NCI-H187 (cell line): ENCODE results near the gene MCF2L2.
A peak's percentile ranks its signal among the peaks of the same experiment; 100 is the strongest.

ENCODE experiments used
- DNase-seq, 2 experiments: peaks; one replicate each; lab custom pipeline; 2025; lab: John Stamatoyannopoulos, UW

Gene MCF2L2

GRCh38 chr3:183163563-183163962 lies 264.9 kb downstream of the MCF2L2 start:
- DNase-seq = no peak

- no peak for DNase-seq
Measured at GRCh38 chr3:183161552-183162336, 266.7 kb downstream of the MCF2L2 start.

DNA sequence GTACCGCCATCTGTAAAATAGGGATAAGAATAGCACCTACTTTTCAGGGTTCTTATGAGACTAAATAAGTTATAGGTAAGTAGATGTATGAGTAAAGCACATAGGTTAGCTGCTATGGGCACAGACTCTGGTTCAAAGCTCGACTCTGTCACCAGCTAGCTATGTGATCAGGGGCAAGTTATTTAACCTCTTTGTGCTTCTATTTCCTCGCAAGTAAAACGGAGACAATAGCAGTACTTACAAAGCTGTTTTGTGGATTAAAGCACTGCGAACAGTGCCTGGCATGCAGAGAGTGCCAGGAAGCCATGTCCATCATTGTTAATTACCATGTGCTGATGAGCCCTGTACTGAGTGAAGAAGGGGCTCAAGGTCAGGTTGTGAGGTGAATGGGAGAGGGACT lies 267.8 kb downstream of the MCF2L2 start:
- no peak for DNase-seq

GRCh38 chr3:183159333-183159732 lies 269.1 kb downstream of the MCF2L2 start:
- DNase-seq = no peak

GRCh38 chr3:183158551-183159006 lies 269.8 kb downstream of the MCF2L2 start:
- no peak for DNase-seq

GRCh38 chr3:183158113-183158512 lies 270.3 kb downstream of the MCF2L2 start:
- DNase-seq = no peak

- DNase-seq = no peak
Measured at GRCh38 chr3:183156266-183156665, 272.2 kb downstream of the MCF2L2 start.

- DNase-seq = no peak
Measured at GRCh38 chr3:183155499-183155898, 272.9 kb downstream of the MCF2L2 start.

DNA sequence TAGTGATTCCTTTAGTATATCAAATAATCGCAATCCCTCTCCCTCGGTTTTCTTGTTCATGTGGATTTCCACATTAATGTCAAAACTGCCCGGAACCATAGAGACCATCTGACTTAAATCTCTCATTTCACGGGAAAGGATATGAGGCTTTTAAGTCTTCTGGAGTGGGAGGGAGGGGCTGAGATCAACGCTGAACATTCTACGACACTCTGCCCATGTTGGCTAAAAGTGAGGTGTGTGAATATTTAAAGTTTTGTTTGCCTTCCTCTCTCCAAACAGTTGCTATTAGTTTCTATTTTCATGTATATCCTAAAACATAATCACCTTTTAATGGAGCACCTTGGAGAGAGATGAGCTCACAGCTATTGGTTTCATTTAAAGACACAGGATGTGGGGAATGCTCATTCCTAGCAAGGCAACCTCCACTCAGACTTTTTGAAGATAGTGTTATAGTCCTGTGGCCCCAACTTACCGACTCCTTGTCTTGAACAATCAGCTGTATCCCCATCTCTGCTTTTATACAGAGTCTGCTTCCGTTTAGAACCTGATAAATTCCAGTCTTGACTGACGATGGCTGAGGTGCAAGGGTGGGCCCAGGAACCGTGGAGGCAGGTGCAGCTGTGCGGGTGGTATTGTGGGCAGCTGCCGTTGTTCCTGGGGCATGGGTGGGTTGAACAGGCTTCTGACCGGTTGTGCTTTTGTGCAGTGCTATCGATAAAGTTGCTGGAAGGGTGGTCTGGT lies 275.0 kb downstream of the MCF2L2 start:
- no peak for DNase-seq

DNA sequence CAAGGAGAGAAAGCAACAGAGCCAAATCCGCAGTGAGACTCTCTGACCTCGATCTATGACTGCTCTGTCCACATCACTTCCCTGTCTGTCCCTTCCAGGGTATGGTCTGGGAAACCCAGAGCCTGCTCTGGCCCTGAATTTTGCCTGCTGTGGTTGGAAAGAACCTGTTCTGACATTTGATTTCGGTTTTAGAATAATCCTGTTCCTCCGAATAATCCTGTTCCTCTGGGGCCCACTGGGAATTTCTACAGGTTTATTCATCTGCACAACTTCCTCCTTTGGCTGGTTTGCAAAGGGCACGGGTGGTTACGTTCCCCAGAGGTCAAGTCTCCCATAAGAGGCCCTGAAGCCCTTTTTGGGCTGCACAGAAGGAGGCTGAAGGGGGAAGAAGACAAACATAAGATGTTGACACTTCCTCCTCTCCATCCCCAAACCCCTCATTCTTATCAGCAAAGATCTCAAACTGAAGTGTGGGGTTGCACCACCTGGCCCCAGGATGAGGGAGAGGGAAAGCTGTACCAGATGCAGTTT lies 276.5 kb downstream of the MCF2L2 start:
- peak; percentile 17 to 23 for DNase-seq

- no peak for DNase-seq
Measured at GRCh38 chr3:183151086-183151485, 277.3 kb downstream of the MCF2L2 start.

DNA sequence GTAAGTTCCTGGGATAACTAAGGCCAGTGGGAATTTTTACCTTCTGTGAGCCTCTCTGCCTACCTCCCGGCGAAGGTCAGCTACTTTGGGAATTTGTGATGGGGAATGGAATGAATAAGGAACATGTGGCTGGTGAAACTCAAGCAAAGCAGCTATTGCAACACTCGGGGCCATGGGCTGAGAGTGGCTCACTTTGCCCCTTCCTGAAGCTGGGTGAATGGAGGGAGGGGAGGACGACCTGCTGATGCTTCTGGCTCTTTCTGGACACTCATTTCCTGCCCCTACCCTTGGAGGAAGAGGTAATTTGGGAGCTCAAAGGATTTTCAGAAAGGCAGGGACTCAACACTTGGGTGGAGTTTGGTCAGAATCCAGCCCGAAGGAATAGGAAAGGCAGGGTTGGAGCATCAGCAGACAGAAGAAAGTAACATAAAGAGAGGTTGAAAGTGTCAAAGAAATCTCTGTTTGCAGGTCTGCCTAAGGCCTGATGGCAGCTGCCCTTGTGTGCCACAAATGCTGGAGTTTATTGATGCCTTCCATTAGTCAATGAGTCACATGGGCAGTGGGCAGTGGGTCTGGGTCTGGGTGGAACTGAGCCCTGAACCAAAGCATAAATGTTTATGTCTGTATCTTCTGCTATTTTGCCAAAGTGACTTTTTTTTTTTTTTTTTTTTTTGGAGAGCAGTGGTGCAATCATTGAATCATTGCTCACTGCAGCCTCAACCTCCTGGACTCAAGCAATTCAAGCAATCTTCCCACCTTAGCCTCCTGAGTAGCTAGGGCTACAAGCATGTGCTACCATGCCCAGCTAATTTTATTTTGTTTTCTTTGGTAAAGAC lies 278.3 kb downstream of the MCF2L2 start:
- DNase-seq = no peak

DNA sequence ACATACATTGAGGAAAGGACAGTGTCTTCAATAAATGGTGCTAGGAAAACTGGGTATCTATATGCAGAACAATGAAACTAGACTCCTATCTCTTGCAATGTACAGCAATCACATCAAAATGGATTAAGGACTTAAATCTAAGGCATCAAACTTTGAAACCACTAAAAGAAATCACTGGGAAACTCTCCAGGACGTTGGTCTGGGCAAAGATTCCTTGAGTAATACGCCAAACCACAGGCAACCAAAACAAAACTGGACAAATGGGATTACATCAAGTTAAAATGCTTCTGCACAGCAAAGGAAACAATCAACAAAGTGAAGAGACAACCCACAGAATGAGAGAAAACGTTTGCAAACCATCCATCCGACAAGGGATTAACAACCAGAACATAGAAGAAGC lies 280.4 kb downstream of the MCF2L2 start:
- no peak for DNase-seq

DNA sequence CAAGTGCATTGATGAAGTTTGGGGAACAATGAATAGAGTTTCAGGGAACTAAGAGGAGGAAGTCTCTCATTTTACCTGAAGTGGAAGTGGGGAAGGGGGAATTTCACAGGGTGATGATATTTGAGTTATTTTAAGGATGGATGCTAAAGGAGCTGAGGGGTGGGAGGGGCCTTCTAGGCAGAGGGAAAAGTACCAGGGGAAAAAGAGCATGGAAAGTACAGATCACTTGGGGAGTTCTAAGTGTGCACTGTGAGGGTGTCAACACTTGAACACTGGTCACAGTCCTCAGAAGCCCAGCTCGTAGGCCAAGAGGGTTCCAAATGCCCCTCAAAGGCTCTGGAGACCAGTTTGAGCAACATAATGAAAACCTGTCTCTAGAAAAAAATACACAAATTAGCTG lies 284.1 kb downstream of the MCF2L2 start:
- DNase-seq = no peak

GRCh38 chr3:183142199-183142598 lies 286.2 kb downstream of the MCF2L2 start:
- DNase-seq = no peak

- no peak for DNase-seq
Measured at GRCh38 chr3:183134844-183135243, 293.6 kb downstream of the MCF2L2 start.

GRCh38 chr3:183132409-183132808 lies 296.0 kb downstream of the MCF2L2 start:
- no peak for DNase-seq

GRCh38 chr3:183131735-183132134 lies 296.7 kb downstream of the MCF2L2 start:
- DNase-seq = no peak

GRCh38 chr3:183131186-183131725 lies 297.2 kb downstream of the MCF2L2 start:
- DNase-seq = no peak

DNA sequence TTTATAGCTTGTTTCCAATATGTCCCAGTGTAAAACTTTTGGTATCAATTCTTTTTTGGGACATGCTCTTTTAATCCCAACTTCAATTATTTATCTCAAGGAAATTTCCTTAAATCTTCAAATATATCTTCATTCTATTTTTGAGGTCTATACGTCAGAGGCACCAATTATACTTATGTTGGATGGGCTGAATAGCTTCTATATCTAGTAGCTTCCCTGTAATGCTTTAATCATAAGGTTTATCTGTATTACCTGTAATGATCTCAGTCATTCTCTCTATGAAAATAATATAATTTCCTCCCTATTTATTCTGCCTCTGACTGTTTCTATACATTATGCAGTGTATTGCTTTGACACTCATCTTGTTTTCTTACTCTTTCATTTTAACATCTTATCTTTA lies 299.2 kb downstream of the MCF2L2 start:
- no peak for DNase-seq

- DNase-seq = no peak
Measured at GRCh38 chr3:183128709-183129108, 299.7 kb downstream of the MCF2L2 start.
